Type B pancreatic cell (in vitro differentiated cells): ENCODE measurements around the gene ZNF208. TPM values are rescaled to one million over a fixed set of nuclear protein-coding genes. Genes with fewer than 3 reads are reported as not detected.

ENCODE experiments used
- DNase-seq: peaks from one replicate; pipeline ENCODE4 v3.0.0; 2021; ENCODE audit warnings: mixed read lengths; ENCODE audit not compliant: unreplicated experiment; ENCODE audit errors: extremely low spot score
- H3K27ac Mint-ChIP-seq: 2 replicates; pipeline ENCODE4 v1.8.0; 2021; ENCODE audit warnings: mild to moderate bottlenecking, mixed read lengths
- H3K27me3 Mint-ChIP-seq: 2 replicates; pipeline ENCODE4 v1.8.0; 2021; ENCODE audit warnings: mixed read lengths
- H3K36me3 Mint-ChIP-seq: 2 replicates; pipeline ENCODE4 v1.8.0; 2021; ENCODE audit warnings: mixed read lengths
- H3K4me1 Mint-ChIP-seq: one replicate; pipeline ENCODE4 v1.8.0; 2021; ENCODE audit warnings: mixed read lengths; ENCODE audit not compliant: unreplicated experiment
- H3K4me3 Mint-ChIP-seq: 2 replicates; pipeline ENCODE4 v1.8.0; 2021; ENCODE audit warnings: mild to moderate bottlenecking, mixed read lengths
- H3K9me3 Mint-ChIP-seq: 2 replicates; pipeline ENCODE4 v1.8.0; 2021; ENCODE audit warnings: mixed read lengths
- total RNA-seq: library from RNA; stranded (reverse); gene quantifications from 2 replicates; pipeline ENCODE4 v1.2.1, GENCODE V29; 2021; ENCODE audit warnings: low replicate concordance
- TF ChIP-seq, protein P1 (sequence below): fragments of 200-600 bp; sonication (generic); conservative IDR thresholded peaks from 2 replicates; pipeline ENCODE4 v1.5.0; 2021; ENCODE audit warnings: antibody characterized with exemption, mild to moderate bottlenecking

ZNF208 gene
- total RNA-seq, 1 donor from 2014 or later = not detected

DNA sequence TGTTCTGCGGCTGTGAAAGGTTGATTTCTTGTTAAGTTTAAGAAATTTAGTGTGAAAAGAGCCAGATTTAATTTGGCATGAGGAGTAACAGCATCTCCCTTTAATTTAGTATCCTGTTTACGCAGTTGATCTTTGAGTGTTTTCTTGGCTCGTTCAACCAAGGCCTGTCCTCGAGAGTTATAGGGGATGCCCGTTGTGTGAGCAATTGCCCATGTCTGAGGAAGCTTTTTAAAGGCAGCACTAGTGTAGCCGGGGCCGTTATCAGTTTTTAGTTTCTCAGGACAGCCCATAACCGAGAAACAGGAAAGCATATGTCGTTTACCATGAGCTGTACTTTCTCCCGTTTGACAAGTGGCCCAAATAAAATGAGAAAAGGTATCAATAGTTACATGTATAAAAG is 127.2 kb downstream of the ZNF208 start:
- H3K27me3 Mint-ChIP-seq = no peaks in the 10 kb centered on the region

More for the DNA sequence above, 127.2 kb downstream of the ZNF208 start:
- Mint-ChIP-seq H3K4me3 (no peak overlapping the region), H3K36me3 (no peaks in the 10 kb centered on the region), H3K9me3 (peaks cover 12% of the 10 kb centered on the region), H3K27ac (no peak overlapping the region), H3K4me1 (no peaks in the 10 kb centered on the region)
- DNase-seq = no peak
- TF ChIP-seq, protein P1, sequence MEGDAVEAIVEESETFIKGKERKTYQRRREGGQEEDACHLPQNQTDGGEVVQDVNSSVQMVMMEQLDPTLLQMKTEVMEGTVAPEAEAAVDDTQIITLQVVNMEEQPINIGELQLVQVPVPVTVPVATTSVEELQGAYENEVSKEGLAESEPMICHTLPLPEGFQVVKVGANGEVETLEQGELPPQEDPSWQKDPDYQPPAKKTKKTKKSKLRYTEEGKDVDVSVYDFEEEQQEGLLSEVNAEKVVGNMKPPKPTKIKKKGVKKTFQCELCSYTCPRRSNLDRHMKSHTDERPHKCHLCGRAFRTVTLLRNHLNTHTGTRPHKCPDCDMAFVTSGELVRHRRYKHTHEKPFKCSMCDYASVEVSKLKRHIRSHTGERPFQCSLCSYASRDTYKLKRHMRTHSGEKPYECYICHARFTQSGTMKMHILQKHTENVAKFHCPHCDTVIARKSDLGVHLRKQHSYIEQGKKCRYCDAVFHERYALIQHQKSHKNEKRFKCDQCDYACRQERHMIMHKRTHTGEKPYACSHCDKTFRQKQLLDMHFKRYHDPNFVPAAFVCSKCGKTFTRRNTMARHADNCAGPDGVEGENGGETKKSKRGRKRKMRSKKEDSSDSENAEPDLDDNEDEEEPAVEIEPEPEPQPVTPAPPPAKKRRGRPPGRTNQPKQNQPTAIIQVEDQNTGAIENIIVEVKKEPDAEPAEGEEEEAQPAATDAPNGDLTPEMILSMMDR = no peak

Other genes with a start within 250 kb of the ZNF208 start
- gene ZNF100, start 243.4 kb downstream of the ZNF208 start, total RNA-seq = 13.6 and 19.8 TPM in 2 replicates
- 31.2 and 53.9 TPM in 2 replicates for gene ZNF43, start 174.8 kb downstream of the ZNF208 start, total RNA-seq
- gene ZNF257, start 41.5 kb upstream of the ZNF208 start, total RNA-seq = not detected in 2 replicates
- not detected in 2 replicates for gene ZNF676, start 186.0 kb upstream of the ZNF208 start, total RNA-seq